Measurements from ENCODE around the gene POLE. TPM values are rescaled to one million over a fixed set of nuclear protein-coding genes. Genes with fewer than 3 reads are reported as not detected.

Gene POLE
- total RNA-seq, 4 donors from 2014 or later: 7.2 to 63.8 (median 23.3) TPM

GRCh38 chr12:132718644-132719043, 31.5 kb upstream of the POLE start:
- WGBS, 2 donors (ENCODE audit: low coverage in 1 of 2): 72 to 83% methylated on average over 10 to 11 of the region's 21 CpGs
- Histone ChIP-seq H3K4me1 (no peaks in the 10 kb centered on the region), H3K36me3 (peaks cover 0 to 92% of the 10 kb centered on the region in 2 donors), H3K27ac (no peak overlapping the region), H3K4me3 (no peak overlapping the region), H3K9me3 (no peaks in the 10 kb centered on the region), H3K27me3 (no peaks in the 10 kb centered on the region)
- no peak for TF ChIP-seq EP300 (IDR thresholded peaks at IDR 0.05)
- no peak for TF ChIP-seq CTCF (IDR thresholded peaks at IDR 0.05)
- no peak for TF ChIP-seq POLR2AphosphoS5 (IDR thresholded peaks at IDR 0.05)
- no peak for TF ChIP-seq POLR2A (IDR thresholded peaks at IDR 0.05)
- no peak for ATAC-seq

GRCh38 chr12:132717531-132718387, 30.6 kb upstream of the POLE start:
- Histone ChIP-seq H3K4me3 (no peak overlapping the region), H3K9me3 (no peaks in the 10 kb centered on the region), H3K36me3 (peaks cover 0 to 83% of the 10 kb centered on the region in 2 donors), H3K27me3 (no peaks in the 10 kb centered on the region), H3K4me1 (peaks cover 0 to 9% (median 0%) of the 10 kb centered on the region in 3 donors), H3K27ac (no peak overlapping the region)
- WGBS, 2 donors (ENCODE audit: low coverage in 1 of 2): 98% methylated on average over 11 of the region's 61 CpGs; no CpG with 5 or more reads in 1 of the 2 donors
- TF ChIP-seq EP300 (IDR thresholded peaks at IDR 0.05): no peak
- no peak for TF ChIP-seq CTCF (IDR thresholded peaks at IDR 0.05)
- TF ChIP-seq POLR2AphosphoS5 (IDR thresholded peaks at IDR 0.05): no peak
- no peak for TF ChIP-seq POLR2A (IDR thresholded peaks at IDR 0.05)
- no peak for ATAC-seq

- Histone ChIP-seq H3K9me3 (no peaks in the 10 kb centered on the region), H3K36me3 (peaks cover 0 to 75% of the 10 kb centered on the region in 2 donors), H3K27me3 (no peaks in the 10 kb centered on the region), H3K27ac (no peak overlapping the region), H3K4me3 (no peak overlapping the region), H3K4me1 (peaks cover 0 to 16% (median 0%) of the 10 kb centered on the region in 3 donors)
- WGBS, 2 donors (ENCODE audit: low coverage in 1 of 2): 100% methylated on average over 1 of the region's 17 CpGs; no CpG with 5 or more reads in 1 of the 2 donors
- TF ChIP-seq POLR2AphosphoS5 (IDR thresholded peaks at IDR 0.05): no peak
- TF ChIP-seq POLR2A (IDR thresholded peaks at IDR 0.05): no peak
- no peak for TF ChIP-seq EP300 (IDR thresholded peaks at IDR 0.05)
- TF ChIP-seq CTCF (IDR thresholded peaks at IDR 0.05): no peak
- no peak for ATAC-seq
These were observed 29.9 kb upstream of the POLE start for GRCh38 chr12:132717011-132717410.

- no peak overlapping the region for H3K27ac ChIP-seq
- peaks cover 0 to 69% of the 10 kb centered on the region in 2 donors for H3K36me3 ChIP-seq
- H3K9me3 ChIP-seq: no peaks in the 10 kb centered on the region
- H3K4me3 ChIP-seq: no peak overlapping the region
- ATAC-seq: no peak
- peaks cover 0 to 23% (median 3%) of the 10 kb centered on the region in 3 donors for H3K4me1 ChIP-seq
- no peak for TF ChIP-seq POLR2A (IDR thresholded peaks at IDR 0.05)
- TF ChIP-seq EP300 (IDR thresholded peaks at IDR 0.05): no peak
- TF ChIP-seq CTCF (IDR thresholded peaks at IDR 0.05): no peak
- TF ChIP-seq POLR2AphosphoS5 (IDR thresholded peaks at IDR 0.05): no peak
- WGBS, 2 donors (ENCODE audit: low coverage in 1 of 2): 100% methylated on average over 1 of the region's 11 CpGs
- H3K27me3 ChIP-seq: no peaks in the 10 kb centered on the region
These were observed 29.2 kb upstream of the POLE start for GRCh38 chr12:132716356-132716755.

- H3K27ac ChIP-seq: no peak overlapping the region
- ATAC-seq: no peak
These were observed 28.7 kb upstream of the POLE start for GRCh38 chr12:132715874-132716273.

More at GRCh38 chr12:132715874-132716273, 28.7 kb upstream of the POLE start:
- no peaks in the 10 kb centered on the region for H3K27me3 ChIP-seq
- 98% methylated on average over 6 of the region's 9 CpGs; no CpG with 5 or more reads in 1 of the 2 donors for WGBS, 2 donors (ENCODE audit: low coverage in 1 of 2)
- peaks cover 0 to 26% (median 4%) of the 10 kb centered on the region in 3 donors for H3K4me1 ChIP-seq
- peaks cover 0 to 64% of the 10 kb centered on the region in 2 donors for H3K36me3 ChIP-seq
- H3K4me3 ChIP-seq: no peak overlapping the region
- TF ChIP-seq CTCF (IDR thresholded peaks at IDR 0.05) (no peak), POLR2A (IDR thresholded peaks at IDR 0.05) (no peak), EP300 (IDR thresholded peaks at IDR 0.05) (no peak), POLR2AphosphoS5 (IDR thresholded peaks at IDR 0.05) (no peak)
- no peaks in the 10 kb centered on the region for H3K9me3 ChIP-seq

Data from gastroesophageal sphincter (tissue), 4 donors.